NOMO-1 (cell line): ENCODE measurements around the gene RNU1-4.
"Not testable (repeated sequence)": the region's sequence is repeated elsewhere in the genome, so short reads cannot be mapped to it uniquely, and the experiment has no call there.

Experiments used
- DNase-seq, 2 experiments: peaks; one replicate each; lab custom pipeline; 2025; ENCODE audit not compliant: unreplicated experiment in 2 of 2; lab: John Stamatoyannopoulos, UW

The RNU1-4 gene

GRCh38 chr1:16764820-16765655 lies 24.7 kb downstream of the RNU1-4 start:
- DNase-seq, result not testable (repeated sequence)

GRCh38 chr1:16765731-16766605 lies 25.7 kb downstream of the RNU1-4 start:
- not testable (repeated sequence) for DNase-seq

DNA sequence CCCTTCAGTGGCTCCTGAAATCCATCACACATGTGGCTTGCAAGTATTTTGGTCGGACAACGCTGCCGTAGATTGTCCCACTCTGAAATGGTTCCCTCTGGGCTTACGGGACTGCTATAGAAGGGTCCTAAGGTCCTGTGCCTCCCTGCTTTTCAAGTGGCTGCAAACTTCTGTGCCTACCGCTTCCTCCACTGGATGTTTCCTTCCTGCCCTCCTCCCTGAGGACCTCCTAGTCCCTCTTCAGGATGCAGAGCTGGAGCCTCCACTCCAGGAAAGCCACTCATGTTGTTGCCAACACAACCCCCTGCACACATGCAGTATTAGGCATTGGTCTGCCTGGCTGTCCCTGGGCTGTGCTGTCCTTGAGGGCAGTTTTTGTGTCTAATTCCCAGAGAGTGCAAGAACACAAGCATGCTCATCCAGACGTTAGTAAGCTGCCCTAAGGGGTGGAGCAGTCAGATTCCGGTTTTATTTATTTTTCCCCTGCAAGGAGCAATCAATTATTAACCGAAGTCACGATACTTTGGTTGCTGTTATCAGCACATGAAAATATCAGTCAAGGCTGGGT lies 26.5 kb downstream of the RNU1-4 start:
- DNase-seq, result not testable (repeated sequence)

DNA sequence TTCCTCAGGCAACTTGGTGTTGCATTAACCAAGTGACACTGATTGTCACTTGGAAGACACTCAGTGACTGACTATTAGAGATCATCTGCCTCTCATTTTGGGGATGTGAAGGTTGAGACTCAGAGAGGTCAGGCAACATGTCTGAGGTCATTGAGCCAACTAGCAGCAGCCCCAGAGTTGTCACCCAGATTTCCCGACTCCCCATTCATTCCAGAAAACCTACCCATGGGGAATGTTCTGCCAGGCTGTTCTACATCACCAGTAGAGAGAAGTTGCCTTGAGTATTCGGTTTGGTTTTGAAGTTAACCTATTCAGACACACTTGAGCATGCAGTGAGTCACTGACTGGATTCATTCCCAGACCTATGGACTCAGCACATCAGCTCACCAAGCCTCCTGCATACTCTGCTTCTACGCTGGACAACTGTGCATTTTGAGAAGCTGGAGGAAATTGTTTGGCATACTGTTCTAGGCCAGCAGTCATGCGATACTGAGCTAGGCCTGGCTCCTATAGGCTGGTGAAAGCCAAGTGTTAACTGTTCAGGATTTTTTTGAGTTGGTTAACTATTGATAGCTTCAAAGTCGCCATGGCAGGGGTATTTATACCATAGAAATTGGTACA lies 29.9 kb downstream of the RNU1-4 start:
- DNase-seq, result not testable (repeated sequence)

DNA sequence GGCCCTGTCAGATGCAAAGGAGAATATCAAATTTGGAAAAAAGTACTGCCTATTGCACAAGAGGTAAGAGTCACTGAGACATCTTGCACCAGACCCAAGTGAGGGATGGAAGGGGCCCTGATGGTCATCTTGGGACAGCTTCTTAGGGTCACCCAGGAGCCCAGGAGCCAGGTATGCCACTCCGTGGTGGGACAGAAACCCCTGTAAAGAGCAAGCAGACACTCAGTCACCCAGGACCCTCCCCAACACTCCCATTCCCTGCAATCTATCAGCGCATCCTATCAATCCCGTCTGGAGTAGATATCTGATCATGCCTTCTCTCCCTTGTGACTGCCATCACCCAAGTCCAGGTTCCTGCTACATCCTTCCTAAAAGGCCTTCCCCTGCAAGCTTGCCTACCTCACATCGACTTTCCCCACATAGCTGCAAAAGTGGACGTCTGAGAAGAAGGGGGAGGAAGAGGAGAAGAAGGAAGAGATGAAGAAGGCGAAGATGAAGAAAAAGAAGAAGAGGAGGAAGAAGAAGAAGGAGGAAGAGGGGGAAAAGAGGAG lies 30.7 kb downstream of the RNU1-4 start:
- DNase-seq, result not testable (repeated sequence)

DNA sequence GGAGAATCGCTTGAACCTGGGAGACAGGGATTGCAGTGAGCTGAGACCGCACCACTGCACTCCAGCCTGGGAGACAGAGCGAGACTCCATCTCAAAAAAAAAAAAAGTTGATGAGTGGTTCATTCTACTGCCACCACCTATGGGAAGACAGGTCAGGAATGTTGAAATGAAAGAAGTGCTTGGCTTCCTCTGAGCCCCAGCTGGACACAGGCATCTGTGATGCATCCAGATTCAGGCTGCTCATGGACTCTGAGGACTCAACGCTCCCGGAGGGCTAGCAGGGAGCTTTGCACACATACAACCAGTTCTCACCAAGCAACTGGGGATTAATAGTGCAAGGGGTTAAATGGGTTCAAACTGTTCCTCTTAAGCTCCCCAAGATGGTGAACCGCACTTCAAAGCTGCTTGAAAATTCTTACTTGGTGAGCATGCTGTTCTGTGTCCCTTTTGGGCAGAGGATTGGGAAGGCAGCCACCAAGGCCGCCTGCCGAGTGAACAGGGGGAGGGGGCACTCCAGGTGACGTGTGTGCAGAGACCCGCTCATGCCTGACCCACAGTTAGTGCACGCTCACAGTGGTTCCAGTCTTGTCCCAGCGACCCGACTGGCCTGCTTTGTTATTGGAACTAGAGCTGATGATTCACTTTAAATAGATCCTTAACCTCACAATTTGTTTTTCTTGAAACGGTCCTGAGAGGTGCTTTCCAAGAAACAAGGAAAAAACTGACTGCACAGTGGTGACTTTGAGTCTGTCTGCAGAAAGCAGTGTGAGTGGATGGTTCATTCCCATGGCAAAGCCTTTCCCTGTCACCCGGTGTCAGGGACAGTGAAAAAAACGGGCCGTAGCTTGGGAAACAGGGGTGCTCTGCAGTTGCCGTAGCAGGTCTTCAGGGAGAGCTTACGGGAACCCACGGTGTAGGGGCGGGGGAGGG lies 32.2 kb downstream of the RNU1-4 start:
- not testable (repeated sequence) for DNase-seq

DNA sequence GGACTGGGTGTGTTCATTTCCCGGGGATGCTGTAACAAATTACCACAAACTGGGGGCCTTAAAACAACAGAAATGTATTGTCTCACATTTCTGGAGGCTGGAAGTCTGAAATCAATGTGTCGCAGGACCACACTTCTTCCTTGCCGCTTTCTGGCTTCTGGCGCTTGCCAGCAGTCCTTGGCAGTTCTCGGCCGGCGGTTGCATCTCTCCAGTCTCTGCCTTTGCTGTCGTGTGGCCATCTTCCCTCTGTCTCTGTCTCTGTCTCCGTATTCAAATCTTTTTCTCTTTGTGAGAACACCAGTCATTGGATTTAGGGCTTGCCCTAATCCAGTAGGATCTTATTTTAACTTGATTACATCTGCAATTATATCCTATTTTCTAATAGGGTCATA lies 32.9 kb downstream of the RNU1-4 start:
- not testable (repeated sequence) for DNase-seq

DNA sequence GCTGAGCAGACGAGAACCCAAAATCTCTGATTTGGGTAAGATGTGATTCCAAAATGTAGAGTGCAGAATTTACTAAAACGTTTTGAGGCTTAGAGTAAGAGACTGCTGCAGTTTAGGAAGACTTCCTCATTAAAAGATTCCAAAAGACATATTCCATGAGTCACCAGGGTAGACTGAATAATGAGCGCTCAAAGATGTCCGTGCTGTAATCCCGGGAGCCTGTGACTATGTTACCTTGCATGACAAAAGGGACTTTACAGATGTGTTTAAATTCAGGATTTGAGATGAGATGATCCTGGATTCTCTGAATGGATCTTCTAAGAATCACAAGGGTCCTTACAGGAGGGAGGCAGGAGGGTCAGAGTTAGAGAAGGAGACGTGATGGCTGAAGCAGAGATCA lies 33.4 kb downstream of the RNU1-4 start:
- DNase-seq, result not testable (repeated sequence)

GRCh38 chr1:16774773-16775172 lies 34.5 kb downstream of the RNU1-4 start:
- not testable (repeated sequence) for DNase-seq

GRCh38 chr1:16775290-16775689 lies 35.0 kb downstream of the RNU1-4 start:
- not testable (repeated sequence) for DNase-seq

GRCh38 chr1:16776248-16776647 lies 35.9 kb downstream of the RNU1-4 start:
- not testable (repeated sequence) for DNase-seq

DNA sequence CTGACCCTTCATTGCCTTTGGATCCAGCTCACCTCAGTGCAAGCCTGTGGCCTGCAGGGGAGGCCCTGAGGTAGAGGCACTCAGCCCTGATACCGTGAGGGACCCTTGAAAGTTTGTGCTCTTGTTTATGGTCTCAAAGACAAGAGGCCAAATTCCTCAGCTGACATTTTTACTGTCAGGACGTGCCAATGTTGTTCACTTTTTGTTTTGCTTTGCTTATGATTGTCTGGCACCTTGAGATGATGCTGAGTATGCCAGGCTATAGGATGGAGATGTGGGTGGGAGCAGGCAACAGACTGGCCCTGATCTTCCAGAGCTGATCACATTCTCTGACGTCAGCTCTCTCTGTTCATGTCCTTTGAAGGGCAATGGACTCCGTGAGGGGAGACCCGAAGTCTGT lies 36.5 kb downstream of the RNU1-4 start:
- not testable (repeated sequence) for DNase-seq

GRCh38 chr1:16777821-16778220 lies 37.5 kb downstream of the RNU1-4 start:
- DNase-seq, result not testable (repeated sequence)

- DNase-seq, result not testable (repeated sequence)
These were observed 39.2 kb downstream of the RNU1-4 start for GRCh38 chr1:16779525-16779924.

GRCh38 chr1:16781033-16781432 lies 40.7 kb downstream of the RNU1-4 start:
- not testable (repeated sequence) for DNase-seq

DNA sequence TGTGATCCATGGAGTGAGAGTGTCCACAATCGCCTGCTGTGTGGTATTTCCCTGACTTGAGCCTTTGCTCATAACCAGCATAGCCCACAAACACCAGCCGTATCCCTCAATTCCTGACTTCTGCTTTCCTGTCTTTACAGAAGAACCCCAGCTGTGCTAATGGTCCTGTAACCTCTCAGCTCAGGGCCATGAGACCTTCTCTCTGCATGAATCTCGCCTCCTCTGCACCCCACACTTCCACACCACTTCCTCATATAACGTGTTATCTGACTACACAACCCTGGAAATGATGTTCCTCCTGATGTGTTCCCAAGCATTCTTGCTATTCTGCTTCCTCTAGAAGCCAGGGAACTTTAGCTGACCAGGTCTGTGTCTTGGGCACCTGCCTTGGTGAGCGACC lies 41.3 kb downstream of the RNU1-4 start:
- DNase-seq, result peak in 1 of 2 experiments; percentile 35

- DNase-seq, result not testable (repeated sequence)
These were observed 44.6 kb downstream of the RNU1-4 start for GRCh38 chr1:16784955-16785354.

DNA sequence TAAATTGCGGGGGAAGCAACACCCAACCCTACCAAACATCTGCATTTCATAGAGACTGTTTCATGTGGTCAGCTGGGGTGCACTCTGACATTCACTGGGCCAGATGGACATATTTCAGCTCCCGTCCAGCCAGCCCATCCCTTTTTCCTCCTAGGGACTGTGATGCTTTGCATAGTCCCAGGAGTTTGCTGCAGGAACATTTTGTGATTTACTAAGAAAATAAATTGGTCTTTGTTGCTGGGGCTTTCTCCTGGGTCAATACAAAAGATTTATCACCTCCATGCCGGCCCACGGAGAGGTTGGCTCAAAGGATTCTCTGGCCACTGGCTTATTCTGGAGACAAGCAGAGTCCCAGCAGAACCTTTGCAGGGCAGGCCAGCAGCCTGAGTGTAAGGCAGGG lies 46.0 kb downstream of the RNU1-4 start:
- not testable (repeated sequence) for DNase-seq

DNA sequence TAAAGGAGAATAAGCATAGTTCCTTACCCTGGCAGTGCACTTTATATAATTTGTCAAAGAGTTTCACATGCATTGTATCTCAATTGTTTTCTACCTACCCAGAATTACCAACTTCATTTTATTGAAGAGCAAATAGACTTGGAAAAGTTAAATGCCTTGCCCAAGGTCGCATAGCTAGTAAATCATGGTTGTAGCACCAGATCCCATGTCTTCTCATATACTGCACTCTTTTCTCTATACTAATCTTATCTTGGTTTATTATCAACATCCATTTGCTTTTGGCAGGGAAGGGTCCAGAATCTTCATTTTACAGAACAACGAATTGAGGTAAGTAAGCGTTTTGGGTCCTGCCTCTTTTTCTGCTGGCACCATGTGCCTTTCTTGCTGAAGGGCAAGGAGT lies 46.9 kb downstream of the RNU1-4 start:
- DNase-seq, result not testable (repeated sequence)
